ENCODE results near the gene LCP2.

DNA sequence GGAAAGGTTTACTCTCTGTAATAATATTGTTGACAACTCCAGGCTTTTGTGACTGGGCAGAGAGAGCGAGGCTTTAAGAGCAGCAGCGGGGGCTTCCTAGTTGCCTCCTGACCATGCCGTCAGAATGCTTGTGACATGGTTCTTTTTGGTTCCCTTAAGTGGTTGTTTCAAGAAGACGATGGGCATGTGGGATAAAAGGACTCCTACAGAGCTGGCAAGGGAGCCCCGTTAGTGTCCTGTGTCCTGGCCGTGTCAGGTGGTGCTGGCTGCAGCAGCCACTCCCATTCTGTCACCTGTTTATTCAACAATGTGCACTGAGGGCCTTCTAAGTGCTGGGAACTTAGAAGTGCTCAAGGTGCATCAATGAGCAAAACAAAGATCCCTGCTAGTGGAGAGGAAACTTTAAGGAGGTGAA lies 19.7 kb downstream of the LCP2 start:
- TF ChIP-seq, protein P1, sequence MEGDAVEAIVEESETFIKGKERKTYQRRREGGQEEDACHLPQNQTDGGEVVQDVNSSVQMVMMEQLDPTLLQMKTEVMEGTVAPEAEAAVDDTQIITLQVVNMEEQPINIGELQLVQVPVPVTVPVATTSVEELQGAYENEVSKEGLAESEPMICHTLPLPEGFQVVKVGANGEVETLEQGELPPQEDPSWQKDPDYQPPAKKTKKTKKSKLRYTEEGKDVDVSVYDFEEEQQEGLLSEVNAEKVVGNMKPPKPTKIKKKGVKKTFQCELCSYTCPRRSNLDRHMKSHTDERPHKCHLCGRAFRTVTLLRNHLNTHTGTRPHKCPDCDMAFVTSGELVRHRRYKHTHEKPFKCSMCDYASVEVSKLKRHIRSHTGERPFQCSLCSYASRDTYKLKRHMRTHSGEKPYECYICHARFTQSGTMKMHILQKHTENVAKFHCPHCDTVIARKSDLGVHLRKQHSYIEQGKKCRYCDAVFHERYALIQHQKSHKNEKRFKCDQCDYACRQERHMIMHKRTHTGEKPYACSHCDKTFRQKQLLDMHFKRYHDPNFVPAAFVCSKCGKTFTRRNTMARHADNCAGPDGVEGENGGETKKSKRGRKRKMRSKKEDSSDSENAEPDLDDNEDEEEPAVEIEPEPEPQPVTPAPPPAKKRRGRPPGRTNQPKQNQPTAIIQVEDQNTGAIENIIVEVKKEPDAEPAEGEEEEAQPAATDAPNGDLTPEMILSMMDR (IDR thresholded peaks at IDR 0.05) = no peak
- TF ChIP-seq POLR2AphosphoS5 (IDR thresholded peaks at IDR 0.05; ENCODE audit: low read depth, low read length) (no peak), REST (IDR thresholded peaks at IDR 0.05; ENCODE audit: insufficient read depth in 1 of 2, low read depth in 2 of 2, low read length in 1 of 2) (no peak), TCF7L2 (IDR thresholded peaks at IDR 0.05; ENCODE audit: low read depth, low read length) (no peak)

Measured in Panc1 (cell line).